ENCODE data around the gene RGS3.
"Not testable (repeated sequence)": the region's sequence is repeated elsewhere in the genome, so short reads cannot be mapped to it uniquely, and the experiment has no call there.

The RGS3 gene

GRCh38 chr9:113488490-113488889 is 25.0 kb downstream of the RGS3 start:
- DNase-seq (ENCODE audit: low spot score), result no peak

GRCh38 chr9:113491147-113491546 is 27.6 kb downstream of the RGS3 start:
- DNase-seq (ENCODE audit: low spot score), result not testable (repeated sequence)

GRCh38 chr9:113492343-113493202 is 29.0 kb downstream of the RGS3 start:
- no peak for DNase-seq (ENCODE audit: low spot score)

GRCh38 chr9:113493203-113493520 is 29.6 kb downstream of the RGS3 start:
- no peak for DNase-seq (ENCODE audit: low spot score)

GRCh38 chr9:113495526-113495925 is 32.0 kb downstream of the RGS3 start:
- no peak for DNase-seq (ENCODE audit: low spot score)

- DNase-seq (ENCODE audit: low spot score), result no peak
Observed at GRCh38 chr9:113497051-113497450, 33.5 kb downstream of the RGS3 start.

GRCh38 chr9:113499153-113499875 is 35.8 kb downstream of the RGS3 start:
- DNase-seq (ENCODE audit: low spot score), result no peak

GRCh38 chr9:113499876-113500497 is 36.5 kb downstream of the RGS3 start:
- no peak for DNase-seq (ENCODE audit: low spot score)

GRCh38 chr9:113501129-113501686 is 37.7 kb downstream of the RGS3 start:
- no peak for DNase-seq (ENCODE audit: low spot score)

GRCh38 chr9:113501852-113502251 is 38.3 kb downstream of the RGS3 start:
- no peak for DNase-seq (ENCODE audit: low spot score)

- no peak for DNase-seq (ENCODE audit: low spot score)
Observed at GRCh38 chr9:113502427-113503034, 39.0 kb downstream of the RGS3 start.

- DNase-seq (ENCODE audit: low spot score), result no peak
Observed at GRCh38 chr9:113503131-113503541, 39.6 kb downstream of the RGS3 start.

GRCh38 chr9:113503613-113504211 is 40.2 kb downstream of the RGS3 start:
- no peak for DNase-seq (ENCODE audit: low spot score)

GRCh38 chr9:113504725-113505590 is 41.4 kb downstream of the RGS3 start:
- DNase-seq (ENCODE audit: low spot score), result no peak

GRCh38 chr9:113506090-113506589 is 42.6 kb downstream of the RGS3 start:
- DNase-seq (ENCODE audit: low spot score), result no peak

- no peak for DNase-seq (ENCODE audit: low spot score)
Observed at GRCh38 chr9:113507256-113507655, 43.7 kb downstream of the RGS3 start.

- DNase-seq (ENCODE audit: low spot score), result no peak
Observed at GRCh38 chr9:113508111-113508749, 44.7 kb downstream of the RGS3 start.

GRCh38 chr9:113509463-113509862 is 45.9 kb downstream of the RGS3 start:
- no peak for DNase-seq (ENCODE audit: low spot score)

GRCh38 chr9:113511047-113511521 is 47.6 kb downstream of the RGS3 start:
- DNase-seq (ENCODE audit: low spot score), result no peak

Measured in activated CD4-positive, alpha-beta T cell treated with anti-CD3 and anti-CD28 coated beads, Interleukin-2, Interleukin-4, amounts not matched to agents 100 ng/mL and 50 ng/mL, durations not matched to agents 16 hours and 8 hours (primary cell).